HG02571 (cell line): Measurements from ENCODE around the gene CDC42BPG.
"Not testable (repeated sequence)": the region's sequence is repeated elsewhere in the genome, so short reads cannot be mapped to it uniquely, and the experiment has no call there.

Experiments used
- ATAC-seq: cut with Tn5 transposase; IDR thresholded peaks from one replicate; pipeline ENCODE4 v1.9.1; 2021; ENCODE audit warnings: mild to moderate bottlenecking, moderate library complexity; ENCODE audit not compliant: unreplicated experiment

Gene CDC42BPG

DNA sequence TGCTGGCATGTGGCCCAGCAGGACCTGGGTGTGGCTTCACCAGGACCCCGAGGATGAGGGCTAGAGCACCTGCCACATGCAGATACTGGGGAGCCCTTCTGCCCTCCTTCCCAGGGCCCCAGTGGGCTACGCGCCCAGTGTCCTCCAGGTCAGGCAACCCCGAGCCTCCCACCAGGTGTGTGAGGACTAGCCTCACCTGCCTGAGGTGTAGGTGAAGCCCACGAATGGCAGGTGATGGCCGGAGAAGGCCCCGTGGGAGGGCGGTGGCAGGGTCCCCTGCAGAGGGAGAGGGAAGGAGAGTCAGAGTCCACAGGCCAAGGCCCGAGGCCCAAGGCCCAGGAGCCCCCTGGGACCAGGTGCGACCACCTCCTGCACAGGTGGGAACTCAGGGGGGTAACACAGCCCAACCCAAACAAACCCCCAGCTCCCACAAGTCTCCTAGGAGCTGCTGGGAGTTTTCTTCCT lies 6.5 kb downstream of the CDC42BPG start:
- ATAC-seq = no peak

DNA sequence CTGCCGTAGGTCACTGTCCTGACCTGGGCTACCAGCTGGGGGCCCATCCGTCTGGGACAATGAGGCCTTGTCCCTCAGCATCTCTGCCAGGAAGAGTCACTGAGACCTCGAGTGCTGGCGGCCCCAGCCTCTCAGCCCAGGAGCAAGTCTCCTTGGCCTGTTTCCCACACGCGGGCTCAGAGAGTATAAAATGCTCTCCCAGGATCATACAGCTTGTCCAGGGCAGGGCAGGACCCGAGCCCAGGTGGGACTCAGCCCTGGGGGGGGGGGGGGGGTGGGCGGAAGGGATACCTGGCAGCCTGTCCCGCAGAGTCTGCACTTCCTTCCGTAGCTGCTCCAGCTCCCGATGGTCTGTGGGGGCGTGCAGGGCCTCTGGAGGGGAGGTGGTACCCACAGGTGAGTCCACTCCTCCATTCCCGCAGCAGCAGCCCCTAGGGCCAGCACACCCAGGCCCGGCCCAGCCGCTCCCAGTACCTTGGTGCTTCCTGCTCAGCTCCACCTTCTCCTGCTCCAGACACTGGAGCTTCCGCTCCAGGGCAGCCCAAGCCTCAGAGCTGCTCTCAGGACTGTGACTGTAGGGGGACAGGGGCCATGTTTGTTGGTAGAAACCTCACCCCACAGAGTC lies 7.9 kb downstream of the CDC42BPG start:
- ATAC-seq = no peak

DNA sequence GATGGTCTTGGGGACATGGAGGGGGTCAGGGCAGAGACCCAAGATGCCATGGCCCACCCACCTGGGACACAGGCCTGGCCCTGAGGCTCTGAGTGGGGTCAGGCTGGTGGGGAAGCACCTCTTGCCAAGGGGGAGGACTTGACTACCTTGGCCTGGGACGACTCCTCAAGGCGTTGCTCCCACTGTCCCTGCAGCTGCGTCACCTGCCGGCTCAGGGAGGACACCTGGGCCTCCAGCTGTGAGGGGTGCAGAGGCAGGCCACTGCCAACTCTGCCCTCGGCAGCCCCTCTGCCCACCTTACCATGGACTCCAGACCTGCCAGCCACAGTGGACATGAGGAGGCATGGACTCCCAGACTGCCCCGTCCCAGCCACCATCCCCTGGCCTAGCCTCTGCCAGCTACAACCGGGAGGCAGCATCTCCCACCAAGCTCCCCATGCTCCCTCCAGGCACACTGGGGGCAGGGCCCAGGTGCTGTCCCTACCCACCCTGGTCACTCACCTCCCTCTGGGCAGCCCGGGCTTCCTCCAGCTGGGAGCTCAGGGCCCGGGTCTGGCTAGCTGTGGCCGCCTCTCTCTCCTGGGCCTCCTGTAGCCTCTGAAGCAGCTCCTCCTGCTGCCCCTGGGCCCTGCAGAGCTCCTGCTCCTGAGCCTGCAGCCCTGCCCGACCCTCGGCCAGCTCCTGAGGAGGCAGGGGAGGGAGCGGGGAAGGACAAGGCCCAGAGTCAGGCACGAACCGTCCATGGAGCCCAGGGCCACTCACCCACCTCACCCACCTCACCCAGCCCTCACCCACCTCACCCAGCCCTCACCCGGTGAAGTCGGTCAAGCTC lies 8.6 kb downstream of the CDC42BPG start:
- ATAC-seq = no peak

- ATAC-seq = no peak
Observed at GRCh38 chr11:64834723-64835615, 9.5 kb downstream of the CDC42BPG start.

DNA sequence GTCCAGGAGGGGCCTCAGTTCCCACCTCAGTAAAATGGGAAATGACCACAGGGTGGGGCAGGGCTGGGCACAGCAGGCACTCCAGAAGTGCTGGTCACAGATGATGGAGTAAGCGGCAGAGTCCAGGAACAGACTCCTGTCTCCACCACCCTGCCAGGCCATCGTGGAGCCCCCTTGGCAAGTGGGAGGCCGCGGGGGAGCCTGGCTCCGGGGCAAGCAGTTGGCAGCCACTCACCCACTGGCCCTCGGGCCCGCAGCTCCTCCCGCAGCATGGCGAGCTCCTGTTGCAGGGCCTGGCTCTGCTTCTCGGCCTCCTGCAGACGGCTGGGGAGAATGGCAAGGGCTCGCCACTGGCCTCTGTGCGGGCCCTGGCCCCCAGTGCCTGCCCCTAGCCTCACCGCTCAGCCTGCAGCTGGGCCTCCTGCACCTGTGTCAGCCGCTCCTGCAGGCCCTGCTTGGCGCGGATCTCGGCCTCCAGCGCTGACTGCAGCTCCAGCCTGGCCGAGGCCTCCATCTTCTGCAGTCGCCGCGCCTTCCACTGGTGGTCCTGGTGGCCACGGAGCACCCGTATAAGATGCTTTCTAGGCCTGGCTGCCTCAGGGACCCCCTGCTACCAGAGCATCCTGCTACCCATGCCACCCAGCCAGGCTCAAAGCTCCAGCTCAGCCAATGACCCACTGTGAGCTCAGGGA lies 10.3 kb downstream of the CDC42BPG start:
- no peak for ATAC-seq

- no peak for ATAC-seq
Observed at GRCh38 chr11:64833509-64833908, 10.9 kb downstream of the CDC42BPG start.

DNA sequence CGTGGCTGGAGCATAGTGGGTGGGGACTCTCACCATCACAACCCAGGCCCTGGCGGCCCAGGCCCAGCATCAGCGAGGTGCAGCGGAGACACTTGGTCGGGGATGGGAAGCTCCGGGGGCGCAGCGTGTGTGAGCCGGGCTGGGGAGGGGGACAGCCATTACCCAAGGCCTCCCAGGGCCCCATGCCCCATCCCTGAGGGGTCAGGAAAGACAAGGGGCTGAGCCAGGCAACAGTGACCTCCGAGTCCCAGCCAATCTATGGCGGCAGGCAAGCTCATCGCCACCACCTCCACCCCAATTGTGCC lies 11.3 kb downstream of the CDC42BPG start:
- ATAC-seq = no peak

GRCh38 chr11:64832467-64833197 lies 11.8 kb downstream of the CDC42BPG start:
- ATAC-seq = no peak

- ATAC-seq = no peak
Observed at GRCh38 chr11:64831411-64831891, 13.0 kb downstream of the CDC42BPG start.

DNA sequence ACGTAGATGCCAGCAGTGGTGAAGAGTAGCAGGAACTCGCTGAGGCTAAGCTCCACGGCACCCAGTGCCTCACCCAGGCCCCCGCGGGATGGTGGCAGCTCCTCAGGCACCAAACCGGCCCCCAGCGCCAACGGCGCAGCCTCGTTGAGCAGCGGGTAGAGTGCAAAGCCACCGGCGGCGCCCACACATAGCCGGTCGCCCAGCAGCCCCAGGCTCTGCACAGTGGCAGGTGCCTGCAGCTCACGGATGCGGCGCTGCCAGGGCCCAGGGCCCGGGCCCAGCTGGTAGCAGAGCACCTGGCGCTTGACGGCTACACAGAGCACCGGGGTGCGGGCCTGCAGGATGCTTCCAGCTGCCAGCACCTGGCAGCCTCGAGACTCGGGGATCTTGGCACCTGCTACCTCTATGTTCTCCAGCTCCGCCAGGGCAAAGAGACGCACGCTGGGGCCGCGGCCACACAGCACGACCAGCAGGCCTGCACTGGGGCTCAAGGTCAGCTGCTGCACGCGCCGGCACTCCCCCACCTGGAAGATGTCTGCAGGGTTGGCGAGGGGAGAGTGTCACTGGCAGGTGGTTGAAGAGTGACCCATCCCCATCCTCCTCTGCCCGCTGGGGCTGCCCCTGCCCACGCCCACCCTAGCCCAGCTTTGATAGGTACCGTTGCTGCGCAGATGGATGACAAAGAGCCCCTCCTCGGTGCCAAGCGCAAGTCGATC lies 14.8 kb downstream of the CDC42BPG start:
- no peak for ATAC-seq

- ATAC-seq = no peak
Observed at GRCh38 chr11:64827451-64827839, 17.0 kb downstream of the CDC42BPG start.

GRCh38 chr11:64826578-64827450 lies 17.6 kb downstream of the CDC42BPG start:
- ATAC-seq = no peak

DNA sequence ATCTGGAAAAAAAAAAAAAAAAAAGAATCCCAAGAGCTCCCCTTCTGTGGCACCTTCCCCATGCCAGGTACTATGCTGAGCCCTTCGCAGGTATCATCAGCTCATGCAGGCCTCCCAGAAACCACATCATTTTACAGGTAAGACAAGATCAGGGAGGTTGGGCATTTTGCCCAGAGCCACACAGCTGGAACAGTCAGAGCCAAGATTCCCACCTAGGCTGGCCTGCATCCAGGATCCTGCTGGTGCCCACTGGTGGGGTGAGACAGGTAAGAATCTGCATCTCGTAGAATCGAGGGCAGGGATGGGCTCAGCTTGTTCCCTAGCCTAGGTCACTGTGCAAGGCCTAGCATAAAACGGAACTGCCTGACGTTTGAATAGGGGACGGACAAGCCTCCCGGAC lies 18.4 kb downstream of the CDC42BPG start:
- no peak for ATAC-seq

DNA sequence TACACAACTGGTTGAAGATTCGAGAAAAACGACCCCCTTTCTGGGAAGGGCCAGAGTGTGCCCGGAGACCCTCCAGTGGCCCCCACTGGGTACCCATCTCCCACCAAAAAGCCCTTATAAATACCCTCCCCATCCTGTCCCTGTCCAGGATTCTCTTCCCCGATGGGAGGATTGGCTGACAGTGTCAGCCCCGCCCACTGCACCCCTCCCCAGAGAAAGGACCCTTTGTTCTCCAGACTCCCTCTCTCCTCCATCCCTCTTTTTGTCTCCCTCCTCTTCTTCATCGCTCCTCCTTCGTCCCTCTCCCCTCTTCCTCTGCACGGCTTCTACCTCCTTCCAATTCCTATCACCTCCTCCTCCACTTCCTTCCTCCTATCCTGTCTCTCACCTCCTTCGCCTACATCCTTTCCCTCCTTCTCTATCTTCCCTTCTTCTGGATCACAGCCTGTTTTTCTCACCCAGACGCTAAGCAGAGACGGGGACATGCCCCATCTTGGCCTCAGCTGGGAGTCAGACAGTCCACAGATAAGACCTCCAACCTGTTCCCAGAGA lies 20.8 kb downstream of the CDC42BPG start:
- ATAC-seq = no peak

DNA sequence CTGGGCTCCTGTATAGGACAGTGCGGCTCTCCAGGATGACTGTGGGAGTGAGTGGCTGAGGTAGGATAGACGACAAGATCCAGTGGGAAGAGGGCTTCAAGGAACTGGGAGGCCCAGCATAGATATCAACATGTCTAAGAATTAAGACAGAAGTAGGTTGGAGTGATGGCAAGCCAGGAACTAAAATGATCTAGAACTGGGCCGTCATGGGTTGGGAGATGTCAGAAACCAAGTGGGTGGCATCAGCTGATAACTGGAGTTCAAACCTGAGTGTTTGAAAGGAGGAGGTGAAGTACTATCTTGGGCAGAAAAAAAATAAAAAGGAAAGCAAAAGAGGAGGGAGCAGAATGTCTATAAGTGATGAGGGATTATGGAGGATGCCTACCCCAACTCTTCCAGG lies 27.0 kb downstream of the CDC42BPG start:
- ATAC-seq = no peak

DNA sequence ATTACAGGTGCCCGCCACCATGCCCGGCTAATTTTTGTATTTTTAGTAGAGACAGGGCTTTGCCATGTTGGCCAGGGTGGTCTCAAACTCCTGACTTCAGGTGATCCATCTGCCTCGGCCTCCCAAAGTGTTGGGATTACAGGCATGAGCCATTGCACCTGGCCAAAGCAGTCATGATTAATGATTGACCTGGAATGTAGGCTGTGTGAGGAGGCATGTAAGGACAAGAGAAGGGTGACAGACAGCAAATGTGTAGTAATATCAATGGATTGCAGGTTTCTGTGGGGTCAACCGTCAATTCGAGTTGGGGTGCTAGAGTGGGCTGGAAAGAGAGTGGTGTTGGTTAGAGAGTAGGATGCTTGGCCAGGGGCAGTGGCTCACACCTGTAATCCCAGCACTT lies 29.0 kb downstream of the CDC42BPG start:
- not testable (repeated sequence) for ATAC-seq

DNA sequence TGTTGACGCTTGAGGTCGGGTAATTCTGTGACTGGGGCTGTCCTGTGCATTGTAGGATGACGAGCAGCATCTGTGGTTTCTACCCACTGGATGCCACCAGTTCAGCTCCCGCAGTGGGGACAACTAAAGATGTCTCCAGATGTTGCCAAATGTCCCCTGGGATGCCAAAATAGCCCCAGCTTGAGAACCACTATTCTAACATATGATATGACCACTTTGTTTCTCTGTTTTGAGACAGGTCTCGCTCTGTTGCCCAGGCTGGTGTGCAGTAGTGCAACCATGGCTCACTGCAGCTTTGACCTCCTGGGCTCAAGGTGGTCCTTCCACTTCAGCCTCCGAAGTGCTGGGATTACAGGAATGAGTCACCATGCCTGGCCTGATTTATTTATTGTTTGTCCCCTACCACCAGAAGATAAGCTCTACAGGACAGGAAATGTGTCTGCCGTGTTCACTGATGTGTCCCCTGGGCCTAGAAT lies 29.7 kb downstream of the CDC42BPG start:
- ATAC-seq = no peak

DNA sequence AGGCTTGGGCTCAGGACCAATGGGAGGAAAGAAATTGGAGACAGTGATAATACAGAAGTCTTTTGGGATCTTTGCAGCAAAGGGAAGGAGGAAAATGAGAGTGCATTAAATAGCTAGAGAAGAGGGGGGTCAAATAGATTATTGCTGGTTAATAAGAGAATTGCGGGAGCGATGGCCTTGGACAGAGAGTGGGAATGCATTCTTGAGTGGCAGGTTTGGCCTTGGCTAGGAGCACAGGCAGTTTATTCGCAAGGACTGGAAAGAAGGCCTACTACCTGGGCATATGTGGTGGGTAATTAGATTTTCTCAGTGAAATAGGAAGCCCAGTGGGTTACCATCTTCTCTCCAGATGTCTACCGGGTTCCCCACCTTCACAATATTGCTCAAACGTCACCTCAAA lies 30.6 kb downstream of the CDC42BPG start:
- no peak for ATAC-seq
